ENCODE measurements around the gene THUMPD2.

The THUMPD2 gene

GRCh38 chr2:39719317-39719716 is 59.7 kb downstream of the THUMPD2 start:
- Histone ChIP-seq H3K4me1 (ENCODE audit: insufficient read depth, insufficient read length) (no peaks in the 10 kb centered on the region), H3K4me3 (ENCODE audit: insufficient read length, low read depth) (no peak overlapping the region), H3K9me3 (ENCODE audit: insufficient read depth, low read length) (no peaks in the 10 kb centered on the region), H3K27me3 (ENCODE audit: insufficient read depth, insufficient read length) (no peaks in the 10 kb centered on the region), H3K9ac (ENCODE audit: insufficient read length, low read depth) (no peak overlapping the region), H3K36me3 (ENCODE audit: insufficient read depth, insufficient read length, low read length) (no peaks in the 10 kb centered on the region)
- no peak for TF ChIP-seq ZNF274 (IDR thresholded peaks at IDR 0.05; ENCODE audit: low read depth, low read length)
- no peak for TF ChIP-seq YY1 (IDR thresholded peaks at IDR 0.05; ENCODE audit: insufficient read depth, insufficient read length)
- no peak for TF ChIP-seq SUZ12 (IDR thresholded peaks at IDR 0.05; ENCODE audit: extremely low read depth, insufficient read depth, insufficient read length)
- no peak for DNase-seq (ENCODE audit: low read depth, low spot score)

GRCh38 chr2:39718483-39718882 is 60.6 kb downstream of the THUMPD2 start:
- Histone ChIP-seq H3K4me3 (ENCODE audit: insufficient read length, low read depth) (no peak overlapping the region), H3K4me1 (ENCODE audit: insufficient read depth, insufficient read length) (no peaks in the 10 kb centered on the region), H3K27me3 (ENCODE audit: insufficient read depth, insufficient read length) (no peaks in the 10 kb centered on the region), H3K36me3 (ENCODE audit: insufficient read depth, insufficient read length, low read length) (no peaks in the 10 kb centered on the region), H3K9ac (ENCODE audit: insufficient read length, low read depth) (no peak overlapping the region), H3K9me3 (ENCODE audit: insufficient read depth, low read length) (no peaks in the 10 kb centered on the region)
- TF ChIP-seq YY1 (IDR thresholded peaks at IDR 0.05; ENCODE audit: insufficient read depth, insufficient read length) (no peak), SUZ12 (IDR thresholded peaks at IDR 0.05; ENCODE audit: extremely low read depth, insufficient read depth, insufficient read length) (no peak), ZNF274 (IDR thresholded peaks at IDR 0.05; ENCODE audit: low read depth, low read length) (no peak)
- DNase-seq (ENCODE audit: low read depth, low spot score): no peak

- Histone ChIP-seq H3K4me3 (ENCODE audit: insufficient read length, low read depth) (no peak overlapping the region), H3K9me3 (ENCODE audit: insufficient read depth, low read length) (no peaks in the 10 kb centered on the region), H3K27me3 (ENCODE audit: insufficient read depth, insufficient read length) (no peaks in the 10 kb centered on the region), H3K4me1 (ENCODE audit: insufficient read depth, insufficient read length) (no peaks in the 10 kb centered on the region), H3K9ac (ENCODE audit: insufficient read length, low read depth) (no peak overlapping the region), H3K36me3 (ENCODE audit: insufficient read depth, insufficient read length, low read length) (no peaks in the 10 kb centered on the region)
- no peak for DNase-seq (ENCODE audit: low read depth, low spot score)
- TF ChIP-seq SUZ12 (IDR thresholded peaks at IDR 0.05; ENCODE audit: extremely low read depth, insufficient read depth, insufficient read length): no peak
- TF ChIP-seq YY1 (IDR thresholded peaks at IDR 0.05; ENCODE audit: insufficient read depth, insufficient read length): no peak
- no peak for TF ChIP-seq ZNF274 (IDR thresholded peaks at IDR 0.05; ENCODE audit: low read depth, low read length)
Measured at GRCh38 chr2:39717067-39717466, 62.0 kb downstream of the THUMPD2 start.

GRCh38 chr2:39715822-39716221 is 63.2 kb downstream of the THUMPD2 start:
- H3K27me3 ChIP-seq (ENCODE audit: insufficient read depth, insufficient read length): no peaks in the 10 kb centered on the region
- no peak overlapping the region for H3K4me3 ChIP-seq (ENCODE audit: insufficient read length, low read depth)
- H3K9me3 ChIP-seq (ENCODE audit: insufficient read depth, low read length): no peaks in the 10 kb centered on the region
- H3K9ac ChIP-seq (ENCODE audit: insufficient read length, low read depth): no peak overlapping the region
- TF ChIP-seq SUZ12 (IDR thresholded peaks at IDR 0.05; ENCODE audit: extremely low read depth, insufficient read depth, insufficient read length): no peak
- no peak for TF ChIP-seq ZNF274 (IDR thresholded peaks at IDR 0.05; ENCODE audit: low read depth, low read length)
- TF ChIP-seq YY1 (IDR thresholded peaks at IDR 0.05; ENCODE audit: insufficient read depth, insufficient read length): no peak
- H3K36me3 ChIP-seq (ENCODE audit: insufficient read depth, insufficient read length, low read length): no peaks in the 10 kb centered on the region
- DNase-seq (ENCODE audit: low read depth, low spot score): no peak
- no peaks in the 10 kb centered on the region for H3K4me1 ChIP-seq (ENCODE audit: insufficient read depth, insufficient read length)

- no peak for DNase-seq (ENCODE audit: low read depth, low spot score)
- no peak overlapping the region for H3K4me3 ChIP-seq (ENCODE audit: insufficient read length, low read depth)
- H3K36me3 ChIP-seq (ENCODE audit: insufficient read depth, insufficient read length, low read length): no peaks in the 10 kb centered on the region
- H3K9me3 ChIP-seq (ENCODE audit: insufficient read depth, low read length): no peaks in the 10 kb centered on the region
- H3K9ac ChIP-seq (ENCODE audit: insufficient read length, low read depth): no peak overlapping the region
- H3K4me1 ChIP-seq (ENCODE audit: insufficient read depth, insufficient read length): no peaks in the 10 kb centered on the region
- TF ChIP-seq SUZ12 (IDR thresholded peaks at IDR 0.05; ENCODE audit: extremely low read depth, insufficient read depth, insufficient read length) (no peak), YY1 (IDR thresholded peaks at IDR 0.05; ENCODE audit: insufficient read depth, insufficient read length) (no peak), ZNF274 (IDR thresholded peaks at IDR 0.05; ENCODE audit: low read depth, low read length) (no peak)
- no peaks in the 10 kb centered on the region for H3K27me3 ChIP-seq (ENCODE audit: insufficient read depth, insufficient read length)
Measured at GRCh38 chr2:39715095-39715494, 64.0 kb downstream of the THUMPD2 start.

DNA sequence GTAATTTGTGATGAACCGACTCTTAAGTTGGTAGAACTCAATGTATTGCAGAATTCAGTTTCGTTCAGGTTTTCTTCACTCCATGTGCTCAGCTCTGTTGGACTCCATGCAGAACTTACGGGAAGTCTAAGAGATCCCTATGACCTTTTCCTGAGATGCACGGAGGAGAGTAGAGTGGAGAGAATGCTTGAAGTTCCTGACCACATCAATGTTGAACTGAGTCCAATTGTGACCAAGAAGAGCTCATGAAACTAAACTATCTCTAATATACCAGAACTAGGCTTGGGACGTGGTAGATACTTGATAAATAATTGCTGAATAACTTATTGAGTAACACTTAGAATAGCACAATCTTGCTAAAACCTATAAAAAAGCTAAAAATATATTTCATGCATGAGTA is 66.1 kb downstream of the THUMPD2 start:
- TF ChIP-seq ZNF274 (IDR thresholded peaks at IDR 0.05; ENCODE audit: low read depth, low read length) (no peak), YY1 (IDR thresholded peaks at IDR 0.05; ENCODE audit: insufficient read depth, insufficient read length) (no peak), SUZ12 (IDR thresholded peaks at IDR 0.05; ENCODE audit: extremely low read depth, insufficient read depth, insufficient read length) (no peak)
- no peak for DNase-seq (ENCODE audit: low read depth, low spot score)
- Histone ChIP-seq H3K27me3 (ENCODE audit: insufficient read depth, insufficient read length) (no peaks in the 10 kb centered on the region), H3K9ac (ENCODE audit: insufficient read length, low read depth) (no peak overlapping the region), H3K9me3 (ENCODE audit: insufficient read depth, low read length) (no peaks in the 10 kb centered on the region), H3K36me3 (ENCODE audit: insufficient read depth, insufficient read length, low read length) (no peaks in the 10 kb centered on the region), H3K4me3 (ENCODE audit: insufficient read length, low read depth) (no peak overlapping the region), H3K4me1 (ENCODE audit: insufficient read depth, insufficient read length) (no peaks in the 10 kb centered on the region)

DNA sequence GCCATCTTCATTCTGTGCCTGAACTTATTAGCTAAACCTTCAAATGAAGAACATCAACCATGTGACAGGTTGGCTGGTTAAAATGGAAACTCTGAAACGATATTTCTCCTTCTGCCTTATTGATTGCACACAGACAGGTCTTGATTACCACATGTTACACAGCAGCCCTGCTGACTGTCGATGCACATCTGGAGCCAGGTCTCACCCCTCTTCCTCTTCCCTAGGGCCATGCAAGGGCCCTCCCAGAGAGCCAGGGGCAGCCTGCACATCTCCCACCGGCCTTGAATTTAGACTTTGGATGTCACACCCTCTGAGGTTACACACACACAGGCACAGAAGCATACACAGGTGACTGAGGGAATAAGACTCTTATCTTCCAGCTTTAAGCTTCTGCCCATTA is 68.3 kb downstream of the THUMPD2 start:
- H3K4me3 ChIP-seq (ENCODE audit: insufficient read length, low read depth): no peak overlapping the region
- TF ChIP-seq SUZ12 (IDR thresholded peaks at IDR 0.05; ENCODE audit: extremely low read depth, insufficient read depth, insufficient read length): no peak
- no peak for TF ChIP-seq YY1 (IDR thresholded peaks at IDR 0.05; ENCODE audit: insufficient read depth, insufficient read length)
- no peak for TF ChIP-seq ZNF274 (IDR thresholded peaks at IDR 0.05; ENCODE audit: low read depth, low read length)
- H3K9me3 ChIP-seq (ENCODE audit: insufficient read depth, low read length): no peaks in the 10 kb centered on the region
- no peak overlapping the region for H3K9ac ChIP-seq (ENCODE audit: insufficient read length, low read depth)
- no peaks in the 10 kb centered on the region for H3K4me1 ChIP-seq (ENCODE audit: insufficient read depth, insufficient read length)
- no peaks in the 10 kb centered on the region for H3K27me3 ChIP-seq (ENCODE audit: insufficient read depth, insufficient read length)
- H3K36me3 ChIP-seq (ENCODE audit: insufficient read depth, insufficient read length, low read length): no peaks in the 10 kb centered on the region
- DNase-seq (ENCODE audit: low read depth, low spot score): no peak

GRCh38 chr2:39708003-39708402 is 71.1 kb downstream of the THUMPD2 start:
- no peaks in the 10 kb centered on the region for H3K36me3 ChIP-seq (ENCODE audit: insufficient read depth, insufficient read length, low read length)
- H3K4me1 ChIP-seq (ENCODE audit: insufficient read depth, insufficient read length): no peaks in the 10 kb centered on the region
- no peak for TF ChIP-seq SUZ12 (IDR thresholded peaks at IDR 0.05; ENCODE audit: extremely low read depth, insufficient read depth, insufficient read length)
- TF ChIP-seq ZNF274 (IDR thresholded peaks at IDR 0.05; ENCODE audit: low read depth, low read length): no peak
- TF ChIP-seq YY1 (IDR thresholded peaks at IDR 0.05; ENCODE audit: insufficient read depth, insufficient read length): no peak
- no peaks in the 10 kb centered on the region for H3K27me3 ChIP-seq (ENCODE audit: insufficient read depth, insufficient read length)
- no peak for DNase-seq (ENCODE audit: low read depth, low spot score)
- H3K9ac ChIP-seq (ENCODE audit: insufficient read length, low read depth): no peak overlapping the region
- no peak overlapping the region for H3K4me3 ChIP-seq (ENCODE audit: insufficient read length, low read depth)
- no peaks in the 10 kb centered on the region for H3K9me3 ChIP-seq (ENCODE audit: insufficient read depth, low read length)
